IMR-90 (cell line): ENCODE results near the gene CKAP2L.

Experiments
- BHLHE40 ChIP-seq: fragments of 150-350 bp; IDR thresholded peaks from 2 replicates; pipeline ENCODE4 v1.6.1; 2016; ENCODE audit warnings: mild to moderate bottlenecking, low read depth, low read length
- CEBPB ChIP-seq: IDR thresholded peaks from 2 replicates; pipeline ENCODE4 v1.6.1; 2012; ENCODE audit warnings: low read depth, low read length, improper control_type of control experiment
- CTCF ChIP-seq: conservative IDR thresholded peaks from 2 replicates; pipeline ENCODE4 v1.5.1; 2012; ENCODE audit warnings: mild to moderate bottlenecking, low read depth, low read length, improper control_type of control experiment
- MAFK ChIP-seq: IDR thresholded peaks from 2 replicates; pipeline ENCODE4 v1.6.1; 2012; ENCODE audit warnings: low read depth, low read length, improper control_type of control experiment
- POLR2A ChIP-seq: IDR thresholded peaks from 2 replicates; pipeline ENCODE4 v1.6.1; 2012; ENCODE audit warnings: mild to moderate bottlenecking, low read depth, low read length
- RFX5 ChIP-seq: IDR thresholded peaks from 2 replicates; pipeline ENCODE4 v1.8.0; 2012; ENCODE audit warnings: low read depth, mild to moderate bottlenecking, low read length, moderate library complexity

GRCh38 chr2:112728029-112728362 lies 36.4 kb downstream of the CKAP2L start:
- TF ChIP-seq CTCF (no peak), CEBPB (no peak), POLR2A (no peak), RFX5 (no peak), BHLHE40 (no peak), MAFK (no peak)
